ENCODE measurements around the gene SPEN. TPM values are rescaled to one million over a fixed set of nuclear protein-coding genes. Genes with fewer than 3 reads are reported as not detected.

SPEN gene
- total RNA-seq, 2 experiments from 2014 or later: 37.0 to 41.9 TPM

GRCh38 chr1:15948091-15948591 is 100.6 kb downstream of the SPEN start:
- Mint-ChIP-seq H3K36me3 (peaks cover 32% of the 10 kb centered on the region), H3K9me3 (no peaks in the 10 kb centered on the region), H3K27me3 (no peaks in the 10 kb centered on the region), H3K4me3 (peak overlapping the region; percentile 54), H3K4me1 (ENCODE audit: low read depth) (peaks cover 60% of the 10 kb centered on the region), H3K27ac (peak overlapping the region; percentile 93)
- CTCF ChIA-PET: interaction anchor here (0.8 to 3.3 kb wide), 3 partner anchors 17 to 99 kb away, joined by 3 to 16 read pairs (median 3); no protein-coding TSS in a partner anchor
- intact Hi-C loops (cut with micrococcal nuclease): no loop called here
- peak; percentile 65 for DNase-seq
- POLR2A ChIA-PET: interaction anchor here (0.8 to 6.7 kb wide), 6 partner anchors 10 to 100 kb away, joined by 3 to 95 read pairs (median 6); partner anchors contain the start of genes SPEN and ZBTB17

DNA sequence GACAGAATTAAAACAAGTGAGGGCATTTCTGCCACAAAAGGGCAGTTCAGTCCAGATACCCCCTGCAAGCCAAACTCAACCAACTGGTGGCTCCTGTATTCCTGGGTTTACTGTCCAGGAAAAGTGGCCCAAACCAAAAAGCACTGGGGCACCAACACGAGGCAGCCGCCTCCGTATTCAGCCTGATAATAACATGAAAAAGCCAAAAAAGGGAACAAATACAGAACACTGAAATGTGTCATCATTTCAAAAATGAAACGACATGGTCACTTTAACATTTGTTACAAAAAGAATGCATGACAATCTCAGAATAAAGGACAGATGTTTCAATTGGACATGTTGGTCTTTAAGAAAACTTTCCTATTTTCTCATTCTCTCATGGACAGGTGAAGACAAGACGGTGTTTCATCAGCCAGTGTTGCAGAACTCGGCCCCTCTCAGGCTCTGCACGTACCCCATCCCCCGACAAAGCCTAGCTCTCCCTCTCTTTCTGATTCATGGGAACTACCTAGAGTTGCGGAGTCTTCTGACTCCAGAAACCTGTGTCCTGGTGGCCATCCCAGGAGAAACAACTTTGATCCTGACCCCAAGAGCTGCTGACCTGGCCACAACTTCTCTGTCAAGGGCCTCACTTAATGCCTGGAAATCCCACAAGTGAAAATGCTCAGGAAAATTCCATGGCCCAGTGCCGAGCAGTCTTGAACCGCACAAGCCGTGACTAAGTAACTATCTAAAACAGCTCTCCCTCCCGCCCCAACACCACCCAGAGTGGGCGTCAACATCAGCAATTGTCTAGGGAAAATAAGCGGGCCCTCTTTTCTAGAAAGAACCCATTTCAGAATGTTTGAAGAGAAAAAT is 101.3 kb downstream of the SPEN start:
- Mint-ChIP-seq H3K4me1 (ENCODE audit: low read depth) (peaks cover 64% of the 10 kb centered on the region), H3K4me3 (peak overlapping the region; percentile 54), H3K27ac (peak overlapping the region; percentile 93), H3K27me3 (no peaks in the 10 kb centered on the region), H3K36me3 (peaks cover 28% of the 10 kb centered on the region), H3K9me3 (no peaks in the 10 kb centered on the region)
- intact Hi-C loops (cut with micrococcal nuclease): loop anchor here (1.0 kb wide), 5 partner anchors 17 to 115 kb away; no protein-coding TSS in a partner anchor
- ChIA-PET CTCF (interaction anchor here (0.8 to 3.3 kb wide), 8 partner anchors 9 to 157 kb away, joined by 3 to 16 read pairs (median 3); partner anchors contain the start of gene ZBTB17), POLR2A (interaction anchor here (1.5 to 6.7 kb wide), 6 partner anchors 10 to 101 kb away, joined by 4 to 95 read pairs (median 8); partner anchors contain the start of genes SPEN and ZBTB17)
- peak; percentile 78 for DNase-seq

- Mint-ChIP-seq H3K9me3 (no peaks in the 10 kb centered on the region), H3K27ac (peak overlapping the region; percentile 93), H3K27me3 (no peaks in the 10 kb centered on the region), H3K4me3 (peak overlapping the region; percentile 54), H3K36me3 (peaks cover 29% of the 10 kb centered on the region), H3K4me1 (ENCODE audit: low read depth) (peaks cover 72% of the 10 kb centered on the region)
- ChIA-PET POLR2A (interaction anchor here (0.9 to 6.7 kb wide), 7 partner anchors 9 to 102 kb away, joined by 3 to 95 read pairs (median 9); partner anchors contain the start of genes SPEN and ZBTB17), CTCF (interaction anchor here (0.9 to 3.3 kb wide), 7 partner anchors 8 to 158 kb away, joined by 3 to 16 read pairs (median 3); partner anchors contain the start of gene ZBTB17)
- peak; percentile 96 for DNase-seq
- intact Hi-C loops (cut with micrococcal nuclease): loop anchor here (1.0 kb wide), 5 partner anchors 17 to 115 kb away; no protein-coding TSS in a partner anchor
Measured at GRCh38 chr1:15949453-15950245, 102.1 kb downstream of the SPEN start.

- POLR2A ChIA-PET: interaction anchor here (0.9 to 6.7 kb wide), 8 partner anchors 8 to 103 kb away, joined by 3 to 95 read pairs (median 9); partner anchors contain the start of genes SPEN and ZBTB17
- peak; percentile 80 for DNase-seq
- intact Hi-C loops (cut with micrococcal nuclease): no loop called here
- H3K27ac Mint-ChIP-seq: peak overlapping the region; percentile 93
- peaks cover 28% of the 10 kb centered on the region for H3K36me3 Mint-ChIP-seq
- CTCF ChIA-PET: interaction anchor here (1.5 to 3.3 kb wide), 2 partner anchors 15 to 58 kb away, joined by 3 to 16 read pairs; no protein-coding TSS in a partner anchor
- H3K9me3 Mint-ChIP-seq: no peaks in the 10 kb centered on the region
- peaks cover 76% of the 10 kb centered on the region for H3K4me1 Mint-ChIP-seq (ENCODE audit: low read depth)
- peak overlapping the region; percentile 54 for H3K4me3 Mint-ChIP-seq
- H3K27me3 Mint-ChIP-seq: no peaks in the 10 kb centered on the region
Measured at GRCh38 chr1:15950302-15950701, 102.8 kb downstream of the SPEN start.

- POLR2A ChIA-PET: interaction anchor here (0.9 to 6.7 kb wide), 10 partner anchors 9 to 117 kb away, joined by 3 to 95 read pairs (median 6); partner anchors contain the start of genes SPEN and ZBTB17
- intact Hi-C loops (cut with micrococcal nuclease): loop anchor here (1.0 kb wide), 1 partner anchor 8 kb away; no protein-coding TSS in a partner anchor
Measured at GRCh38 chr1:15950763-15951295, 103.3 kb downstream of the SPEN start.

GRCh38 chr1:15951341-15952153 is 104.0 kb downstream of the SPEN start:
- ChIA-PET POLR2A (interaction anchor here (0.9 to 6.7 kb wide), 9 partner anchors 8 to 118 kb away, joined by 3 to 95 read pairs (median 4); partner anchors contain the start of genes SPEN and ZBTB17), CTCF (interaction anchor here (0.8 to 1.5 kb wide), 4 partner anchors 22 to 115 kb away, joined by 3 to 6 read pairs (median 3); partner anchors contain the start of gene ZBTB17)
- H3K4me3 Mint-ChIP-seq: peak overlapping the region; percentile 54
- H3K27ac Mint-ChIP-seq: peak overlapping the region; percentile 93
- H3K9me3 Mint-ChIP-seq: no peaks in the 10 kb centered on the region
- H3K4me1 Mint-ChIP-seq (ENCODE audit: low read depth): peaks cover 87% of the 10 kb centered on the region
- no peaks in the 10 kb centered on the region for H3K27me3 Mint-ChIP-seq
- intact Hi-C loops (cut with micrococcal nuclease): loop anchor here (1.0 kb wide), 1 partner anchor 8 kb away; no protein-coding TSS in a partner anchor
- H3K36me3 Mint-ChIP-seq: peaks cover 22% of the 10 kb centered on the region
- DNase-seq: peak; percentile 77

More at GRCh38 chr1:15950763-15951295, 103.3 kb downstream of the SPEN start:
- CTCF ChIA-PET: interaction anchor here (0.9 to 3.3 kb wide), 4 partner anchors 14 to 115 kb away, joined by 3 to 16 read pairs (median 4); partner anchors contain the start of gene ZBTB17
- H3K36me3 Mint-ChIP-seq: peaks cover 27% of the 10 kb centered on the region
- DNase-seq: peak; percentile 92
- H3K9me3 Mint-ChIP-seq: no peaks in the 10 kb centered on the region
- no peaks in the 10 kb centered on the region for H3K27me3 Mint-ChIP-seq
- peak overlapping the region; percentile 93 for H3K27ac Mint-ChIP-seq
- peak overlapping the region; percentile 54 for H3K4me3 Mint-ChIP-seq
- H3K4me1 Mint-ChIP-seq (ENCODE audit: low read depth): peaks cover 80% of the 10 kb centered on the region

- ChIA-PET CTCF (interaction anchor here (0.8 to 1.4 kb wide), 2 partner anchors 23 to 116 kb away, joined by 3 read pairs; no protein-coding TSS in a partner anchor), POLR2A (interaction anchor here (6.7 kb wide), 1 partner anchor 12 kb away, joined by 95 read pairs; no protein-coding TSS in a partner anchor)
- H3K36me3 Mint-ChIP-seq: peaks cover 18% of the 10 kb centered on the region
- intact Hi-C loops (cut with micrococcal nuclease): no loop called here
- H3K9me3 Mint-ChIP-seq: no peaks in the 10 kb centered on the region
- peak; percentile 68 for DNase-seq
- H3K4me1 Mint-ChIP-seq (ENCODE audit: low read depth): peaks cover 87% of the 10 kb centered on the region
- peak overlapping the region; percentile 93 for H3K27ac Mint-ChIP-seq
- H3K27me3 Mint-ChIP-seq: no peaks in the 10 kb centered on the region
- peak overlapping the region; percentile 40 for H3K4me3 Mint-ChIP-seq
Measured at GRCh38 chr1:15952317-15953258, 105.1 kb downstream of the SPEN start.

- H3K27me3 Mint-ChIP-seq: no peaks in the 10 kb centered on the region
- H3K36me3 Mint-ChIP-seq: peaks cover 11% of the 10 kb centered on the region
- H3K9me3 Mint-ChIP-seq: no peaks in the 10 kb centered on the region
- H3K27ac Mint-ChIP-seq: peak overlapping the region; percentile 57
- DNase-seq: no peak
- intact Hi-C loops (cut with micrococcal nuclease): no loop called here
- peaks cover 87% of the 10 kb centered on the region for H3K4me1 Mint-ChIP-seq (ENCODE audit: low read depth)
- no peak overlapping the region for H3K4me3 Mint-ChIP-seq
- ChIA-PET POLR2A (interaction anchor here (1.1 to 6.7 kb wide), 3 partner anchors 11 to 30 kb away, joined by 3 to 95 read pairs (median 5); no protein-coding TSS in a partner anchor), CTCF (no interaction called here)
Measured at GRCh38 chr1:15953294-15953771, 105.8 kb downstream of the SPEN start.

- DNase-seq: no peak
- Mint-ChIP-seq H3K4me3 (no peak overlapping the region), H3K4me1 (ENCODE audit: low read depth) (peaks cover 87% of the 10 kb centered on the region), H3K27ac (peak overlapping the region; percentile 57), H3K9me3 (no peaks in the 10 kb centered on the region), H3K36me3 (peaks cover 11% of the 10 kb centered on the region), H3K27me3 (no peaks in the 10 kb centered on the region)
- ChIA-PET POLR2A (interaction anchor here (1.1 to 6.7 kb wide), 3 partner anchors 10 to 29 kb away, joined by 3 to 95 read pairs (median 5); no protein-coding TSS in a partner anchor), CTCF (no interaction called here)
- intact Hi-C loops (cut with micrococcal nuclease): no loop called here
Measured at GRCh38 chr1:15953791-15954241, 106.3 kb downstream of the SPEN start.
